Endothelial cell of umbilical vein (primary cell): ENCODE data around the gene ABCA2. TPM values are rescaled to one million over a fixed set of nuclear protein-coding genes. Genes with fewer than 3 reads are reported as not detected.

ENCODE experiments used
- BruUV-seq: library from RNA; stranded (reverse); fragments of 400-500 nt; replicated peaks from 2 replicates; lab custom pipeline; 2021; lab: Mats Ljungman, UMichigan
- CTCF ChIA-PET: fragments of 300-600, 350-600 bp; sonication (Branson Sonifier 250); formaldehyde crosslinking; loops from one replicate; lab custom pipeline; 2021; ENCODE audit warnings: antibody characterized with exemption, inconsistent platforms; lab: Charles Lee
- POLR2A ChIA-PET: fragments of 300-600, 350-600 bp; sonication (Branson Sonifier 250); formaldehyde crosslinking; loops from one replicate; lab custom pipeline; 2021; ENCODE audit warnings: antibody characterized with exemption, inconsistent platforms; lab: Charles Lee
- DNase-seq: peaks from one replicate; pipeline ENCODE4 v3.0.0-alpha.2; 2011; ENCODE audit warnings: low read depth, low spot score
- FAIRE-seq: peaks from 2 replicates; lab custom pipeline; 2011; peaks lifted over from hg19 to GRCh38; lab: Jason Lieb, UNC
- H2AFZ ChIP-seq: 2 replicates; pipeline ENCODE4 v1.6.0; 2012; ENCODE audit warnings: low read depth, low read length, control low read depth, inconsistent platforms
- H3K27ac ChIP-seq: 2 replicates; pipeline ENCODE4 v1.5.1; 2011; ENCODE audit warnings: low read depth, mild to moderate bottlenecking, control low read depth, low read length, moderate library complexity; ENCODE audit not compliant: insufficient read depth
- H3K27me3 ChIP-seq, 2 experiments: 2 replicates each; pipeline versions ENCODE4 v1.6.0 to v1.6.1; 2011; ENCODE audit warnings: low read length in 2 of 2, mixed read lengths in 1 of 2; ENCODE audit not compliant: control insufficient read depth in 2 of 2, insufficient read depth in 2 of 2
- H3K36me3 ChIP-seq, 2 experiments: 2 replicates in 1 of 2; 3 replicates in 1 of 2; pipeline ENCODE4 v1.5.1; 2011; ENCODE audit warnings: low read length in 2 of 2, mild to moderate bottlenecking in 1 of 2, moderate library complexity in 1 of 2; ENCODE audit not compliant: control insufficient read depth in 2 of 2, insufficient read depth in 2 of 2; ENCODE audit errors: extremely low read depth in 1 of 2
- H3K4me1 ChIP-seq: 3 replicates; pipeline ENCODE4 v1.5.1; 2011; ENCODE audit warnings: mild to moderate bottlenecking, low read length; ENCODE audit not compliant: control insufficient read depth, insufficient read depth; ENCODE audit errors: extremely low read depth
- H3K4me2 ChIP-seq: 2 replicates; pipeline ENCODE4 v1.6.1; 2011; ENCODE audit warnings: low read length, control low read depth, mixed read lengths; ENCODE audit not compliant: insufficient read depth
- H3K4me3 ChIP-seq, 3 experiments: fragments of 200-600 bp in 1 of 3; sonication (generic), shearing (Covaris generic) in 1 of 3; replicated peaks in 1 of 3; 2 replicates each; pipeline ENCODE4 v1.5.1; 2011 to 2016; ENCODE audit warnings: control low read depth in 3 of 3, low read length in 3 of 3, mild to moderate bottlenecking in 2 of 3, inconsistent platforms in 1 of 3, low read depth in 1 of 3, moderate library complexity in 1 of 3; ENCODE audit not compliant: insufficient read depth in 1 of 3
- H3K79me2 ChIP-seq: 2 replicates; pipeline ENCODE4 v1.6.0; 2012; ENCODE audit warnings: low read length, inconsistent platforms; ENCODE audit not compliant: control insufficient read depth, insufficient read depth
- H3K9ac ChIP-seq: replicated peaks from 2 replicates; pipeline ENCODE3; 2011; ENCODE audit warnings: low read length, control low read depth; ENCODE audit not compliant: insufficient read depth; ENCODE audit errors: extremely low read depth
- H3K9me1 ChIP-seq: replicated peaks from 3 replicates; pipeline ENCODE4 v1.6.0; 2011; ENCODE audit warnings: mild to moderate bottlenecking, low read length; ENCODE audit not compliant: control insufficient read depth, insufficient read depth; ENCODE audit errors: extremely low read depth
- H3K9me3 ChIP-seq: replicated peaks from 2 replicates; pipeline ENCODE4 v1.5.1; 2012; ENCODE audit warnings: low read length, inconsistent platforms; ENCODE audit not compliant: control insufficient read depth, insufficient read depth
- H4K20me1 ChIP-seq: replicated peaks from 2 replicates; pipeline ENCODE3; 2011; ENCODE audit warnings: mild to moderate bottlenecking, low read length; ENCODE audit not compliant: control insufficient read depth, insufficient read depth; ENCODE audit errors: extremely low read depth
- EZH2 ChIP-seq: IDR thresholded peaks from 2 replicates; pipeline ENCODE4 v1.6.1; 2012; ENCODE audit warnings: borderline replicate concordance, low read depth, mild to moderate bottlenecking, moderate library complexity, low read length, inconsistent platforms; ENCODE audit not compliant: severe bottlenecking
- FOS ChIP-seq: IDR thresholded peaks from 2 replicates; pipeline ENCODE4 v1.6.1; 2011; ENCODE audit warnings: mild to moderate bottlenecking, low read length, moderate library complexity, borderline replicate concordance; ENCODE audit not compliant: insufficient read depth
- GATA2 ChIP-seq: IDR thresholded peaks from 2 replicates; pipeline ENCODE4 v1.7.0; 2011; ENCODE audit warnings: low read depth, mild to moderate bottlenecking, moderate library complexity, mixed read lengths, low read length; ENCODE audit not compliant: insufficient read length, insufficient read depth
- JUN ChIP-seq: IDR thresholded peaks from 2 replicates; pipeline ENCODE4 v1.6.1; 2011; ENCODE audit warnings: borderline replicate concordance, low read depth; ENCODE audit not compliant: insufficient read length, insufficient read depth
- MAX ChIP-seq: IDR thresholded peaks from 2 replicates; pipeline ENCODE4 v1.6.1; 2011; ENCODE audit not compliant: insufficient read depth, insufficient read length
- MYC ChIP-seq: IDR thresholded peaks from one replicate; pipeline ENCODE4 v1.6.1; 2011; ENCODE audit warnings: mild to moderate bottlenecking, low read depth, low read length
- POLR2AphosphoS5 ChIP-seq: IDR thresholded peaks from 2 replicates; pipeline ENCODE4 v1.6.1; 2012; ENCODE audit warnings: low read depth, mild to moderate bottlenecking, control low read depth, low read length, moderate library complexity; ENCODE audit not compliant: insufficient read depth
- dilution Hi-C: fragments of 300-500 bp; cut with MboI; formaldehyde crosslinking; loops from one replicate; pipeline ENCODE4 v1.15.0; 2019; ENCODE audit warnings: low sequenced_read_pairs; ENCODE audit not compliant: extremely low pct_ligation_motif_present
- intact Hi-C: fragments of 100-400 bp; cut with micrococcal nuclease; formaldehyde crosslinking; loops from one replicate; pipeline ENCODE4 v1.10.0; 2022
- polyA plus RNA-seq, 4 experiments: library from polyadenylated mRNA; depleted of rRNA in 3 of 4; stranded (reverse) in 3 of 4; unstranded in 1 of 4; fragments of >200 nt; gene quantifications; 2 replicates each; pipeline versions ENCODE4 v1.2.1 to v1.2.3, GENCODE V29; 2011 to 2012; ENCODE audit warnings: missing spikeins in 1 of 4
- total RNA-seq: library from RNA; stranded (reverse); gene quantifications from 2 replicates; pipeline ENCODE4 v1.2.3, GENCODE V29; 2021
- TF ChIP-seq, protein P1 (sequence below), 2 donors: IDR thresholded peaks; 1 replicate in 1 of 2; 2 replicates in 1 of 2; pipeline ENCODE4 v1.5.1; 2011; ENCODE audit warnings: low read length in 2 of 2, mild to moderate bottlenecking in 2 of 2, moderate library complexity in 2 of 2, control low read depth in 1 of 2, inconsistent platforms in 1 of 2, low read depth in 1 of 2; ENCODE audit not compliant: insufficient read depth in 1 of 2; ENCODE audit errors: extremely low read depth in 1 of 2

ABCA2 gene
- total and polyA plus RNA-seq, 2 donors (not counting 3 experiments of a cell fraction or from before 2014, with no cell fraction given): 20.0 to 29.1 TPM

DNA sequence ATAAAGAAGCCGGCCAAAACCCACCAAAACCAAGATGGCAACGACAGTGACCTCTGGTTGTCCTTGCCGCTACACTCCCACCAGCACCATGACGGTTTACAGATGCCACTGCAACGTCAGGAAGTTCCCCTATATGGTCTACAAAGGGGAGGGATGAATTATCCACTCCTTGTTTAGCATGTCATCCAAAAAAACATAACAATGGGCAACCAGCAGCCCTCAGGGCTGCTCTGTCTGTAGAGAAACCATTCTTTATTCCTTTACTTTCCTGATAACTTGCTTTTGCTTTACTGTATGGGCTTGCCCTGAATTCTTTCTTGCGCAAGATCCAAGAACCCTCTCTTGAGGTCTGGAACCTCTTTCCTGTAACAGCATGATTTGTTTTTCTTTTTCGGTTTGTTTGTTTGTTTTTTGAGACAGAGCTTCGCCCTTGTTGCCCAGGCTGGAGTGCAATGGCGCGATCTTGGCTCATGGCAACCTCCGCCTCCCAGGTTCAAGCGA lies 47.3 kb upstream of the ABCA2 start:
- no TSS peak for BruUV-seq
- H3K79me2 ChIP-seq: peaks cover 6% of the 10 kb centered on the region
- no peak overlapping the region for H3K27ac ChIP-seq
- peaks cover 10% of the 10 kb centered on the region for H3K4me1 ChIP-seq
- H3K4me3 ChIP-seq: no peak overlapping the region
- CTCF ChIA-PET: interaction anchor here (2.7 to 3.7 kb wide), 3 partner anchors 8 to 29 kb away, joined by 13 to 29 read pairs (median 14); partner anchors contain the start of gene NPDC1
- H3K4me2 ChIP-seq: no peak overlapping the region
- FAIRE-seq: no peak
- H3K27me3 ChIP-seq: no peaks in the 10 kb centered on the region
- intact Hi-C loops: no loop called here
- H4K20me1 ChIP-seq: no peaks in the 10 kb centered on the region
- TF ChIP-seq GATA2 (no peak), JUN (no peak), MYC (no peak), FOS (no peak), MAX (no peak), EZH2 (no peak), POLR2AphosphoS5 (no peak)
- TF ChIP-seq, protein P1, sequence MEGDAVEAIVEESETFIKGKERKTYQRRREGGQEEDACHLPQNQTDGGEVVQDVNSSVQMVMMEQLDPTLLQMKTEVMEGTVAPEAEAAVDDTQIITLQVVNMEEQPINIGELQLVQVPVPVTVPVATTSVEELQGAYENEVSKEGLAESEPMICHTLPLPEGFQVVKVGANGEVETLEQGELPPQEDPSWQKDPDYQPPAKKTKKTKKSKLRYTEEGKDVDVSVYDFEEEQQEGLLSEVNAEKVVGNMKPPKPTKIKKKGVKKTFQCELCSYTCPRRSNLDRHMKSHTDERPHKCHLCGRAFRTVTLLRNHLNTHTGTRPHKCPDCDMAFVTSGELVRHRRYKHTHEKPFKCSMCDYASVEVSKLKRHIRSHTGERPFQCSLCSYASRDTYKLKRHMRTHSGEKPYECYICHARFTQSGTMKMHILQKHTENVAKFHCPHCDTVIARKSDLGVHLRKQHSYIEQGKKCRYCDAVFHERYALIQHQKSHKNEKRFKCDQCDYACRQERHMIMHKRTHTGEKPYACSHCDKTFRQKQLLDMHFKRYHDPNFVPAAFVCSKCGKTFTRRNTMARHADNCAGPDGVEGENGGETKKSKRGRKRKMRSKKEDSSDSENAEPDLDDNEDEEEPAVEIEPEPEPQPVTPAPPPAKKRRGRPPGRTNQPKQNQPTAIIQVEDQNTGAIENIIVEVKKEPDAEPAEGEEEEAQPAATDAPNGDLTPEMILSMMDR (IDR thresholded peaks at IDR 0.05; ENCODE audit: extremely low read depth in 1 of 2, insufficient read depth in 1 of 2, low read depth in 1 of 2, low read length in 2 of 2): no peak
- dilution Hi-C loops: no loop called here
- H2AFZ ChIP-seq: no peak overlapping the region
- H3K9me1 ChIP-seq: no peaks in the 10 kb centered on the region
- H3K9ac ChIP-seq: no peak overlapping the region
- peaks cover 0 to 13% of the 10 kb centered on the region in 2 experiments for H3K36me3 ChIP-seq
- POLR2A ChIA-PET: interaction anchor here (0.7 kb wide), 1 partner anchor 21 kb away, joined by 4 read pairs; no protein-coding TSS in a partner anchor
- no peak for DNase-seq
- no peaks in the 10 kb centered on the region for H3K9me3 ChIP-seq
